SK-N-SH (cell line): ENCODE data around the gene MYF6. TPM values are rescaled to one million over a fixed set of nuclear protein-coding genes. Genes with fewer than 3 reads are reported as not detected.

Source experiments
- FOXM1 ChIP-seq: IDR thresholded peaks from 2 replicates; pipeline ENCODE4 v1.4.0; 2012; ENCODE audit warnings: low read depth, mild to moderate bottlenecking
- TEAD4 ChIP-seq: IDR thresholded peaks from 2 replicates; pipeline ENCODE4 v1.4.0; 2012; ENCODE audit warnings: mild to moderate bottlenecking, borderline replicate concordance; ENCODE audit not compliant: insufficient read depth
- polyA plus RNA-seq, 3 experiments: library from polyadenylated mRNA; depleted of rRNA; stranded (reverse); fragments of >200 nt; gene quantifications; 2 replicates each; pipeline ENCODE4 v1.2.3, GENCODE V29; 2012
- TF ChIP-seq, protein P1 (sequence below): IDR thresholded peaks from 2 replicates; pipeline ENCODE4 v1.4.0; 2012; ENCODE audit warnings: low read depth, borderline replicate concordance

Gene MYF6
- polyA plus RNA-seq, 1 of the 3 experiments (the other 2 are of a cell fraction), result not detected

DNA sequence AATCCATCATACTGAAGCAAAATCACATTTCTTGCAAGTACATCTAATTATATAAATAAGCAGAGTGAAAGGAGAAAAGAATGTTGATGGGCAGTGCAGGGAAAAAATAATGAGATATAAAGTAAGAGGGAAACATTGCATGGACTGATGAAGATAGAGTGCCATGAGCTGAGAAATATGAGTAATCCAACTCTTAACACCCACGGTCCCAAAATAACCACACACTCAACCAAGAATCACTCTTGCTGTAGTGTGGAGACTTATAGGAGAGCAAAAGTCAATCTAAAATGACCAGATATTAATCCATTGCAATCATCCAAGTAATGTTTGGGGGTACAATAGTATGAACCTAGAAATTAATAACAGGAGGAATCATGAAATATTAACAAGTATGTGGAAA is 49.4 kb downstream of the MYF6 start (continued):
- TF ChIP-seq, protein P1, sequence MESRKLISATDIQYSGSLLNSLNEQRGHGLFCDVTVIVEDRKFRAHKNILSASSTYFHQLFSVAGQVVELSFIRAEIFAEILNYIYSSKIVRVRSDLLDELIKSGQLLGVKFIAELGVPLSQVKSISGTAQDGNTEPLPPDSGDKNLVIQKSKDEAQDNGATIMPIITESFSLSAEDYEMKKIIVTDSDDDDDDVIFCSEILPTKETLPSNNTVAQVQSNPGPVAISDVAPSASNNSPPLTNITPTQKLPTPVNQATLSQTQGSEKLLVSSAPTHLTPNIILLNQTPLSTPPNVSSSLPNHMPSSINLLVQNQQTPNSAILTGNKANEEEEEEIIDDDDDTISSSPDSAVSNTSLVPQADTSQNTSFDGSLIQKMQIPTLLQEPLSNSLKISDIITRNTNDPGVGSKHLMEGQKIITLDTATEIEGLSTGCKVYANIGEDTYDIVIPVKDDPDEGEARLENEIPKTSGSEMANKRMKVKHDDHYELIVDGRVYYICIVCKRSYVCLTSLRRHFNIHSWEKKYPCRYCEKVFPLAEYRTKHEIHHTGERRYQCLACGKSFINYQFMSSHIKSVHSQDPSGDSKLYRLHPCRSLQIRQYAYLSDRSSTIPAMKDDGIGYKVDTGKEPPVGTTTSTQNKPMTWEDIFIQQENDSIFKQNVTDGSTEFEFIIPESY, result no peak
- no peak for TF ChIP-seq TEAD4
- TF ChIP-seq FOXM1, result no peak

Other genes with a start within 250 kb of the MYF6 start
- gene MYF5, start 9.3 kb downstream of the MYF6 start, polyA plus RNA-seq (2012; rRNA removed), result not detected in 2 replicates
- gene LIN7A, start 230.3 kb downstream of the MYF6 start, polyA plus RNA-seq (2012; rRNA removed), result not detected in 2 replicates